ENCODE measurements around the gene LRRC53. TPM values are rescaled to one million over a fixed set of nuclear protein-coding genes. Genes with fewer than 3 reads are reported as not detected.

The LRRC53 gene
- total RNA-seq, 1 donor from 2014 or later: not detected

DNA sequence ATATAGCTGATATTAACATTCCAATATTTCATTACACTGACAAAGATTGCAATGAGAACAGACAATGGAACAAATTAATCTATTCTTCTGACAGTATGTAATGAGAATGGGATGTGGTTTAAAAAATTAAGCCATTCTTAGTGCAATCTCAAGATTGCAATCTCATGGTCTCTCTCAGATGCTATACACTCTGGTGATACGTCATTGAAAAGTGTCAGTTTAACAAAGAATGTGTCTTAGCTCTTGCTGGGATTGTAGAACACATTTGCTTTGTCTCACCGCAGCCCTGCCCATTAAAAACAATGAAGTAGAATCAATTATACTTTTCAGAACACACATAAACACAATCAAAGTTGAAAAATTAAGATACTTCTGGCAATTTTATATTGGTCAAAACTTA lies 55.2 kb downstream of the LRRC53 start:
- H3K27me3 Mint-ChIP-seq: no peaks in the 10 kb centered on the region
- no peaks in the 10 kb centered on the region for H3K9me3 Mint-ChIP-seq
- H3K4me3 Mint-ChIP-seq: no peak overlapping the region
- intact Hi-C loops (cut with micrococcal nuclease): no loop called here
- no peaks in the 10 kb centered on the region for H3K4me1 Mint-ChIP-seq
- no peak overlapping the region for H3K27ac Mint-ChIP-seq
- ChIA-PET CTCF (no interaction called here), POLR2A (no interaction called here)
- DNase-seq (no peak), ATAC-seq (ENCODE audit: low read depth) (no peak)
- TF ChIP-seq, protein P1, sequence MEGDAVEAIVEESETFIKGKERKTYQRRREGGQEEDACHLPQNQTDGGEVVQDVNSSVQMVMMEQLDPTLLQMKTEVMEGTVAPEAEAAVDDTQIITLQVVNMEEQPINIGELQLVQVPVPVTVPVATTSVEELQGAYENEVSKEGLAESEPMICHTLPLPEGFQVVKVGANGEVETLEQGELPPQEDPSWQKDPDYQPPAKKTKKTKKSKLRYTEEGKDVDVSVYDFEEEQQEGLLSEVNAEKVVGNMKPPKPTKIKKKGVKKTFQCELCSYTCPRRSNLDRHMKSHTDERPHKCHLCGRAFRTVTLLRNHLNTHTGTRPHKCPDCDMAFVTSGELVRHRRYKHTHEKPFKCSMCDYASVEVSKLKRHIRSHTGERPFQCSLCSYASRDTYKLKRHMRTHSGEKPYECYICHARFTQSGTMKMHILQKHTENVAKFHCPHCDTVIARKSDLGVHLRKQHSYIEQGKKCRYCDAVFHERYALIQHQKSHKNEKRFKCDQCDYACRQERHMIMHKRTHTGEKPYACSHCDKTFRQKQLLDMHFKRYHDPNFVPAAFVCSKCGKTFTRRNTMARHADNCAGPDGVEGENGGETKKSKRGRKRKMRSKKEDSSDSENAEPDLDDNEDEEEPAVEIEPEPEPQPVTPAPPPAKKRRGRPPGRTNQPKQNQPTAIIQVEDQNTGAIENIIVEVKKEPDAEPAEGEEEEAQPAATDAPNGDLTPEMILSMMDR (IDR thresholded peaks at IDR 0.05): no peak
- no peaks in the 10 kb centered on the region for H3K36me3 Mint-ChIP-seq (ENCODE audit: low read depth)

GRCh38 chr1:74455390-74455789 lies 57.0 kb downstream of the LRRC53 start:
- H3K9me3 Mint-ChIP-seq: peaks cover 4% of the 10 kb centered on the region
- no peak for DNase-seq
- ChIA-PET CTCF (no interaction called here), POLR2A (no interaction called here)
- H3K4me1 Mint-ChIP-seq: no peaks in the 10 kb centered on the region
- intact Hi-C loops (cut with micrococcal nuclease): no loop called here
- no peak overlapping the region for H3K27ac Mint-ChIP-seq
- no peaks in the 10 kb centered on the region for H3K36me3 Mint-ChIP-seq (ENCODE audit: low read depth)
- no peak for ATAC-seq (ENCODE audit: low read depth)
- TF ChIP-seq, protein P1 (IDR thresholded peaks at IDR 0.05): no peak
- H3K27me3 Mint-ChIP-seq: no peaks in the 10 kb centered on the region
- H3K4me3 Mint-ChIP-seq: no peak overlapping the region

DNA sequence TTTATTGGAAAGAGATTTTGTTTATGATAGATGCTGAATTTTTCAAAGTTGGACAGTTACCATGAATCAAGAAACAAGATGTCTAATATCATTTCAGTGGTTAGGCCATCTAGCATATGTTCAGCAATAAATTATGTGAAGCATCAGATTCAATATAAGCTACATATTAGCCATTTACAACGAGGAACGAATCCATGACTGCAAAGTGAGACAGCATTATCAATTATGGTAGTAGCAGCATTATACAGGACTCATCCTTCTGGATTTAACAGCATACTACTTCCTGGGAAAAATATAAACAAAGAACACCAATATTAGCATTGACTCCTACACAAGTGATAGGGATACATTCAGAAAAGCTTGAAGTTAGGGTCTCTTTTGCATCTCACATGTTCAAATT lies 59.1 kb downstream of the LRRC53 start:
- Mint-ChIP-seq H3K27ac (no peak overlapping the region), H3K4me3 (no peak overlapping the region), H3K36me3 (ENCODE audit: low read depth) (no peaks in the 10 kb centered on the region), H3K9me3 (peaks cover 4% of the 10 kb centered on the region), H3K4me1 (no peaks in the 10 kb centered on the region), H3K27me3 (no peaks in the 10 kb centered on the region)
- ATAC-seq (ENCODE audit: low read depth) (no peak), DNase-seq (no peak)
- intact Hi-C loops (cut with micrococcal nuclease): no loop called here
- POLR2A ChIA-PET: no interaction called here
- CTCF ChIA-PET: no interaction called here
- TF ChIP-seq, protein P1 (IDR thresholded peaks at IDR 0.05): no peak

DNA sequence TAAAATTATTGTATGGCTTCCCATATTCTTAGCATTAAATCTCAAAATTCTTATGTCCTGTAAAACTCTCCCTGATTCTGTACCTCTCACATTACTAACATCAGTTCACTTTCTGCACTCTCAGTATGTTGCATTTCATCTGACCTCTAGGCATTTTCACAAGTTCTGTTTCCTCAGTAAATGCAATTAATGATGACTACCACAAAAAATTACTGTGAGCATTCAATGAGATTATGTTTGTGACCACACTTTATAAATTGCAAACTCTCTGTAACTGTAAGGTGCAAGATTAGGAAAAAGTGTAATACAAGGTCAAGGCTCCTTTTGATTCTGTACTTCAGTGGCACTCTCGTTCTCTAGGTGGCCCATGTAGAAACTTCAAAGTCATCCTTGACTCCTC lies 60.4 kb downstream of the LRRC53 start:
- ChIA-PET CTCF (no interaction called here), POLR2A (no interaction called here)
- intact Hi-C loops (cut with micrococcal nuclease): no loop called here
- no peaks in the 10 kb centered on the region for H3K36me3 Mint-ChIP-seq (ENCODE audit: low read depth)
- no peak overlapping the region for H3K27ac Mint-ChIP-seq
- peaks cover 4% of the 10 kb centered on the region for H3K9me3 Mint-ChIP-seq
- TF ChIP-seq, protein P1 (IDR thresholded peaks at IDR 0.05): no peak
- H3K4me3 Mint-ChIP-seq: no peak overlapping the region
- H3K27me3 Mint-ChIP-seq: no peaks in the 10 kb centered on the region
- DNase-seq (no peak), ATAC-seq (ENCODE audit: low read depth) (no peak)
- H3K4me1 Mint-ChIP-seq: no peaks in the 10 kb centered on the region

DNA sequence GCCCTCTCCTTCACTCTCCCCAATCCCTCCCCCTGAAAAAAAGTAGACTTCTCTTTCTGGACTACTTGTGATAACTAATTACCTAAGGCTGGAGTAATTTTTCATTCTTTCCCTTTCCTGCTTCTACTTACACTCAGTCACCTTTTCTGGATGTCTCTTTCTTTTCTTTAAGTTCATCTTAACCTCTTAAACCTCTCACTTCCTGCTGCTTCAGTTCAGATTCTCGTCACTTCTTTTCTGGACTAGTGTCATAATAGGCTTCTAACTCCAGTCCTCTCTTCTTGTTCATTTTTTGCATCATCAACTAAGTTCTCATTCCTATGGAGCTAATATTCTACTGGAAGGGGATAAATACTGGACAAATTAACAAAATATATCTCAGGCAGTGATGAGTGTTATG lies 75.4 kb downstream of the LRRC53 start:
- CTCF ChIA-PET: no interaction called here
- H3K4me3 Mint-ChIP-seq: no peak overlapping the region
- no peak for ATAC-seq (ENCODE audit: low read depth)
- H3K27me3 Mint-ChIP-seq: no peaks in the 10 kb centered on the region
- TF ChIP-seq, protein P1 (IDR thresholded peaks at IDR 0.05): no peak
- no peak for DNase-seq
- H3K36me3 Mint-ChIP-seq (ENCODE audit: low read depth): no peaks in the 10 kb centered on the region
- no peak overlapping the region for H3K27ac Mint-ChIP-seq
- intact Hi-C loops (cut with micrococcal nuclease): no loop called here
- H3K4me1 Mint-ChIP-seq: no peaks in the 10 kb centered on the region
- POLR2A ChIA-PET: no interaction called here
- no peaks in the 10 kb centered on the region for H3K9me3 Mint-ChIP-seq

Data from activated B cell treated with CpG ODN at 0.5 μM for 24 hours (primary cell).